ENCODE measurements around the gene CATSPER4. TPM values are rescaled to one million over a fixed set of nuclear protein-coding genes. Genes with fewer than 3 reads are reported as not detected.

Gene CATSPER4
- total RNA-seq, 1 experiment from 2014 or later, result not detected

- DNase-seq, result no peak
- Mint-ChIP-seq H3K27ac (no peak overlapping the region; a peak in 2 of 7 replicates), H3K27me3 (ENCODE audit: low read depth) (peaks cover 19% of the 10 kb centered on the region), H3K4me3 (no peak overlapping the region), H3K4me1 (peaks cover 33 to 42% of the 10 kb centered on the region in 2 experiments), H3K36me3 (ENCODE audit: insufficient read depth in 1 of 3, low read depth in 3 of 3) (no peaks in the 10 kb centered on the region), H3K9me3 (no peaks in the 10 kb centered on the region)
- Histone ChIP-seq H3K27ac (ENCODE audit: insufficient read length, low read depth, low read length) (no peak overlapping the region), H2AFZ (ENCODE audit: low read length) (no peak overlapping the region), H3K23me2 (ENCODE audit: insufficient read length, low read depth, low read length, poor library complexity, severe bottlenecking) (no peaks in the 10 kb centered on the region), H2BK12ac (ENCODE audit: insufficient read length, low read depth, low read length) (no peak overlapping the region), H2BK120ac (ENCODE audit: low read depth, low read length, poor library complexity, severe bottlenecking) (no peak overlapping the region), H3K14ac (ENCODE audit: insufficient read depth, low read length) (no peak overlapping the region), H4K5ac (ENCODE audit: insufficient read length, low read depth, low read length) (no peak overlapping the region), H4K8ac (replicated peaks; ENCODE audit: insufficient read length, low read depth, low read length) (no peak overlapping the region), H3K9ac (ENCODE audit: extremely low read depth, insufficient read length, low read length) (no peak overlapping the region), H3K4me1 (ENCODE audit: insufficient read depth, low read length) (no peaks in the 10 kb centered on the region), H2AK5ac (ENCODE audit: insufficient read length, low read length) (no peak overlapping the region), H2BK5ac (ENCODE audit: insufficient read length, low read length) (no peak overlapping the region), H3K9me3 (ENCODE audit: control insufficient read depth, low read depth, low read length) (no peaks in the 10 kb centered on the region), H3K27me3 (ENCODE audit: insufficient read depth, low read length) (no peaks in the 10 kb centered on the region), H3K4me2 (ENCODE audit: insufficient read depth, insufficient read length, low read length) (no peak overlapping the region), H4K20me1 (ENCODE audit: control insufficient read depth, insufficient read depth, insufficient read length) (no peaks in the 10 kb centered on the region), H3K4ac (ENCODE audit: low read depth, low read length) (no peak overlapping the region), H2BK20ac (ENCODE audit: low read depth, low read length, poor library complexity, severe bottlenecking) (no peak overlapping the region), H3K79me2 (ENCODE audit: insufficient read depth, low read length) (no peaks in the 10 kb centered on the region), H2BK15ac (ENCODE audit: low read depth, low read length) (no peak overlapping the region), H3K23ac (ENCODE audit: insufficient read length, low read depth, low read length) (no peak overlapping the region), H3K56ac (ENCODE audit: insufficient read length, low read depth, low read length) (no peak overlapping the region), H3K79me1 (ENCODE audit: insufficient read depth, low read depth, low read length, poor library complexity, severe bottlenecking) (no peaks in the 10 kb centered on the region), H4K91ac (ENCODE audit: insufficient read length, low read depth, low read length) (no peak overlapping the region), H3K18ac (ENCODE audit: insufficient read length, low read depth, low read length) (peak overlapping the region; percentile 36), H3T11ph (ENCODE audit: low read length) (no peak overlapping the region)
- TF ChIP-seq CTCF (conservative IDR thresholded peaks at IDR 0.05), result no peak
- WGBS (ENCODE audit: extremely low coverage, insufficient read length, low lambda C conversion rate), result no CpG with 5 or more reads among the region's 5 CpGs
Measured at GRCh38 chr1:26200413-26200812, 10.0 kb downstream of the CATSPER4 start.
